ENCODE measurements around the gene GPA33.

Gene GPA33

GRCh38 chr1:167135281-167135840 lies 45.2 kb upstream of the GPA33 start:
- H3K4me1 ChIP-seq (ENCODE audit: insufficient read depth, low read length, severe bottlenecking): no peaks in the 10 kb centered on the region
- no peaks in the 10 kb centered on the region for H3K27me3 ChIP-seq (ENCODE audit: insufficient read depth, low read length)
- no peaks in the 10 kb centered on the region for H3K9me3 ChIP-seq (ENCODE audit: low read length)

GRCh38 chr1:167132301-167133010 lies 42.3 kb upstream of the GPA33 start:
- Histone ChIP-seq H2AFZ (ENCODE audit: low read length) (no peak overlapping the region), H3K27ac (ENCODE audit: low read depth, low read length, poor library complexity, severe bottlenecking) (no peak overlapping the region), H3K4me1 (ENCODE audit: insufficient read depth, low read length, severe bottlenecking) (no peaks in the 10 kb centered on the region), H3K9me3 (ENCODE audit: low read length) (no peaks in the 10 kb centered on the region), H3K27me3 (ENCODE audit: insufficient read depth, low read length) (no peaks in the 10 kb centered on the region), H3K79me2 (ENCODE audit: insufficient read depth, low read length) (no peaks in the 10 kb centered on the region), H3K9ac (ENCODE audit: low read length) (no peak overlapping the region), H3K4me3 (ENCODE audit: low read depth, low read length, poor library complexity, severe bottlenecking) (no peak overlapping the region), H3K9me2 (ENCODE audit: low read depth, low read length) (no peaks in the 10 kb centered on the region), H4K20me1 (ENCODE audit: insufficient read depth, low read length) (no peaks in the 10 kb centered on the region), H3K4me2 (ENCODE audit: low read length) (no peak overlapping the region), H3F3A (ENCODE audit: insufficient read depth, low read length) (no peaks in the 10 kb centered on the region), H3K36me3 (ENCODE audit: insufficient read depth, low read length) (no peaks in the 10 kb centered on the region)
- no peak for TF ChIP-seq EZH2 (IDR thresholded peaks at IDR 0.05; ENCODE audit: borderline replicate concordance, low read length)
- TF ChIP-seq CTCF (IDR thresholded peaks at IDR 0.05; ENCODE audit: low read length): no peak

More at GRCh38 chr1:167135281-167135840, 45.2 kb upstream of the GPA33 start:
- no peak overlapping the region for H3K4me3 ChIP-seq (ENCODE audit: low read depth, low read length, poor library complexity, severe bottlenecking)
- H2AFZ ChIP-seq (ENCODE audit: low read length): no peak overlapping the region
- no peaks in the 10 kb centered on the region for H3K79me2 ChIP-seq (ENCODE audit: insufficient read depth, low read length)
- TF ChIP-seq CTCF (IDR thresholded peaks at IDR 0.05; ENCODE audit: low read length) (no peak), EZH2 (IDR thresholded peaks at IDR 0.05; ENCODE audit: borderline replicate concordance, low read length) (no peak)
- no peak overlapping the region for H3K27ac ChIP-seq (ENCODE audit: low read depth, low read length, poor library complexity, severe bottlenecking)
- H3K9ac ChIP-seq (ENCODE audit: low read length): no peak overlapping the region
- H4K20me1 ChIP-seq (ENCODE audit: insufficient read depth, low read length): no peaks in the 10 kb centered on the region
- H3K9me2 ChIP-seq (ENCODE audit: low read depth, low read length): no peaks in the 10 kb centered on the region
- H3K4me2 ChIP-seq (ENCODE audit: low read length): no peak overlapping the region
- H3F3A ChIP-seq (ENCODE audit: insufficient read depth, low read length): no peaks in the 10 kb centered on the region
- no peaks in the 10 kb centered on the region for H3K36me3 ChIP-seq (ENCODE audit: insufficient read depth, low read length)

GRCh38 chr1:167130829-167131510 lies 40.8 kb upstream of the GPA33 start:
- Histone ChIP-seq H3F3A (ENCODE audit: insufficient read depth, low read length) (no peaks in the 10 kb centered on the region), H3K27ac (ENCODE audit: low read depth, low read length, poor library complexity, severe bottlenecking) (no peak overlapping the region), H4K20me1 (ENCODE audit: insufficient read depth, low read length) (no peaks in the 10 kb centered on the region), H3K4me1 (ENCODE audit: insufficient read depth, low read length, severe bottlenecking) (no peaks in the 10 kb centered on the region), H3K9me2 (ENCODE audit: low read depth, low read length) (no peaks in the 10 kb centered on the region), H3K4me3 (ENCODE audit: low read depth, low read length, poor library complexity, severe bottlenecking) (no peak overlapping the region), H3K4me2 (ENCODE audit: low read length) (no peak overlapping the region), H3K79me2 (ENCODE audit: insufficient read depth, low read length) (no peaks in the 10 kb centered on the region), H3K36me3 (ENCODE audit: insufficient read depth, low read length) (no peaks in the 10 kb centered on the region), H3K27me3 (ENCODE audit: insufficient read depth, low read length) (no peaks in the 10 kb centered on the region), H2AFZ (ENCODE audit: low read length) (no peak overlapping the region), H3K9ac (ENCODE audit: low read length) (no peak overlapping the region), H3K9me3 (ENCODE audit: low read length) (no peaks in the 10 kb centered on the region)
- TF ChIP-seq EZH2 (IDR thresholded peaks at IDR 0.05; ENCODE audit: borderline replicate concordance, low read length) (no peak), CTCF (IDR thresholded peaks at IDR 0.05; ENCODE audit: low read length) (no peak)
